HepG2 (cell line): ENCODE measurements around the gene SERPINA3. TPM values are rescaled to one million over a fixed set of nuclear protein-coding genes. Genes with fewer than 3 reads are reported as not detected.

ENCODE experiments used
- ATF7 ChIP-seq, 2 experiments: fragments of 450-650 bp in 1 of 2; sonication (generic) in 1 of 2; formaldehyde crosslinking in 1 of 2; IDR thresholded peaks; 2 replicates each; pipeline versions ENCODE4 v1.4.0 to v1.6.1; 2016 to 2020; ENCODE audit warnings: antibody characterized with exemption in 1 of 2, mild to moderate bottlenecking in 1 of 2, missing genetic modification reagents in 1 of 2
- BRD4 ChIP-seq: sonication (generic); formaldehyde crosslinking; IDR thresholded peaks from 2 replicates; pipeline ENCODE4 v1.4.0; 2020; ENCODE audit warnings: missing genetic modification reagents
- CCAR2 ChIP-seq: fragments of 200-400 bp; formaldehyde crosslinking; optimal IDR thresholded peaks from 2 replicates; pipeline ENCODE3; 2018; ENCODE audit warnings: low read depth, mild to moderate bottlenecking, low read length, moderate library complexity
- CREM ChIP-seq, 2 experiments: sonication (generic) in 1 of 2; formaldehyde crosslinking in 1 of 2; IDR thresholded peaks; 2 replicates each; pipeline versions ENCODE4 v1.4.0 to v1.6.1; 2016 to 2020; ENCODE audit warnings: antibody characterized with exemption in 1 of 2, mild to moderate bottlenecking in 1 of 2, missing genetic modification reagents in 1 of 2
- MEIS1 ChIP-seq: sonication (generic); formaldehyde crosslinking; IDR thresholded peaks from 2 replicates; pipeline ENCODE4 v1.9.0; 2021; ENCODE audit warnings: mild to moderate bottlenecking, missing genetic modification reagents, moderate library complexity, borderline replicate concordance
- REL ChIP-seq: sonication (generic); formaldehyde crosslinking; conservative IDR thresholded peaks from 2 replicates; pipeline ENCODE4 v1.8.0; 2022; ENCODE audit warnings: mild to moderate bottlenecking, missing genetic modification reagents, moderate library complexity
- SRSF9 ChIP-seq: fragments of 200-400 bp; formaldehyde crosslinking; IDR thresholded peaks from 2 replicates; pipeline ENCODE4 v1.6.1; 2018; ENCODE audit warnings: borderline replicate concordance, mild to moderate bottlenecking, low read depth, low read length; ENCODE audit not compliant: insufficient read depth, poor library complexity, severe bottlenecking
- TBP ChIP-seq: sonication (generic); formaldehyde crosslinking; IDR thresholded peaks from 2 replicates; pipeline ENCODE4 v1.5.0; 2020; ENCODE audit warnings: missing genetic modification reagents
- ZBTB34 ChIP-seq: sonication (generic); formaldehyde crosslinking; IDR thresholded peaks from 2 replicates; pipeline ENCODE4 v1.8.0; 2022; ENCODE audit warnings: mild to moderate bottlenecking, missing genetic modification reagents
- ZFP36L1 ChIP-seq: sonication (generic); formaldehyde crosslinking; IDR thresholded peaks from 2 replicates; pipeline ENCODE4 v1.8.0; 2022; ENCODE audit warnings: mild to moderate bottlenecking, missing genetic modification reagents, moderate library complexity
- ZFP37 ChIP-seq: sonication (generic); formaldehyde crosslinking; IDR thresholded peaks from 2 replicates; pipeline ENCODE4 v1.4.0; 2020; ENCODE audit warnings: missing genetic modification reagents, borderline replicate concordance
- ZNF329 ChIP-seq: sonication (generic); formaldehyde crosslinking; IDR thresholded peaks from 2 replicates; pipeline ENCODE4 v1.9.0; 2021; ENCODE audit warnings: low read depth, mild to moderate bottlenecking, missing genetic modification reagents
- ZNF446 ChIP-seq: sonication (generic); formaldehyde crosslinking; IDR thresholded peaks from 2 replicates; pipeline ENCODE4 v1.5.0; 2020; ENCODE audit warnings: mild to moderate bottlenecking, missing genetic modification reagents
- ZNF552 ChIP-seq: sonication (generic); formaldehyde crosslinking; IDR thresholded peaks from 2 replicates; pipeline ENCODE4 v1.9.0; 2022; ENCODE audit warnings: missing genetic modification reagents, mild to moderate bottlenecking, borderline replicate concordance
- ZNF574 ChIP-seq: sonication (generic); formaldehyde crosslinking; IDR thresholded peaks from 2 replicates; pipeline ENCODE4 v1.4.0; 2020; ENCODE audit warnings: missing genetic modification reagents
- ZNF747 ChIP-seq: sonication (generic); formaldehyde crosslinking; IDR thresholded peaks from 2 replicates; pipeline ENCODE4 v1.8.1; 2023; ENCODE audit warnings: missing genetic modification reagents, mild to moderate bottlenecking, borderline replicate concordance
- ZNF766 ChIP-seq: sonication (generic); formaldehyde crosslinking; IDR thresholded peaks from 2 replicates; pipeline ENCODE4 v1.5.0; 2020; ENCODE audit warnings: missing genetic modification reagents, borderline replicate concordance
- ZNF788 ChIP-seq: sonication (generic); formaldehyde crosslinking; IDR thresholded peaks from 2 replicates; pipeline ENCODE4 v1.5.0; 2020; ENCODE audit warnings: mild to moderate bottlenecking, missing genetic modification reagents, borderline replicate concordance
- ZNF83 ChIP-seq: sonication (generic); formaldehyde crosslinking; IDR thresholded peaks from 2 replicates; pipeline ENCODE4 v1.4.0; 2020; ENCODE audit warnings: missing genetic modification reagents, mild to moderate bottlenecking, borderline replicate concordance
- polyA plus RNA-seq, 8 experiments: library from polyadenylated mRNA; depleted of rRNA in 3 of 8; stranded (reverse) in 7 of 8; unstranded in 1 of 8; fragments of >200 nt; fragmentation: Illumina TruSeq in 4 of 8; extraction: Trizol in 4 of 8; gene quantifications; 2 replicates each; pipeline versions ENCODE4 v1.2.1 to v1.2.3, GENCODE V29; 2011 to 2016; ENCODE audit warnings: low read depth in 4 of 8, missing spikeins in 1 of 8, mixed read lengths in 1 of 8; ENCODE audit not compliant: insufficient read depth in 1 of 8
- total RNA-seq, 5 experiments: library from RNA; depleted of rRNA; stranded (reverse); fragments of >200 nt; fragmentation: Illumina TruSeq; extraction: Trizol; gene quantifications; 2 replicates each; pipeline ENCODE4 v1.2.3, GENCODE V29; 2016; ENCODE audit warnings: low read depth in 1 of 5
- TF ChIP-seq, protein P1 (sequence below): sonication (generic); formaldehyde crosslinking; IDR thresholded peaks from 2 replicates; pipeline ENCODE4 v1.5.1; 2020; ENCODE audit warnings: missing genetic modification reagents, mild to moderate bottlenecking, borderline replicate concordance
- TF ChIP-seq, protein P2 (sequence below): fragments of 450-650 bp; IDR thresholded peaks from 2 replicates; pipeline ENCODE4 v1.6.1; 2017
- TF ChIP-seq, protein P3 (sequence below): sonication (generic); formaldehyde crosslinking; IDR thresholded peaks from 2 replicates; pipeline ENCODE4 v1.5.0; 2020; ENCODE audit warnings: mild to moderate bottlenecking, missing genetic modification reagents, moderate library complexity

Gene SERPINA3
- total and polyA plus RNA-seq, 2 of the 13 experiments (the other 11 are each of a cell fraction or from before 2014, with no cell fraction given): 825 to 2,200 TPM

DNA sequence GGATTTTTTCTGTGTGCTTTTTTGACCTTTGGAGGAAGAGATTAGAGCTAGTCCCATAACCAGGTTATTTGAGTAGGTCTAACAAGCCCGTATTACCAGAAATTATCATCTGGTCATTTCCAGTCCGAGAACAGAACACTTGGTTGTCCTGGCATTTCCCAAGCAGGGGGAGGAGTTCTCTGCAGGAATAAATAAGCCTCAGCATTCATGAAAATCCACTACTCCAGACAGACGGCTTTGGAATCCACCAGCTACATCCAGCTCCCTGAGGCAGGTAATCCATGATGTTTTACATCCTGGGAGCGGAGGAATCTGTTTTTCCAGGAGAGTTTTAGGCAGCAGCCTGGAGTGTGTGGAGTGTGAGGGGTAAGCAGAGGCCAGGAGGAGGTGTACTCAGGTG lies at the start of gene SERPINA3 (continued):
- TF ChIP-seq ZNF574 (CRISPR knock-in tag): no peak
- TF ChIP-seq, protein P1, sequence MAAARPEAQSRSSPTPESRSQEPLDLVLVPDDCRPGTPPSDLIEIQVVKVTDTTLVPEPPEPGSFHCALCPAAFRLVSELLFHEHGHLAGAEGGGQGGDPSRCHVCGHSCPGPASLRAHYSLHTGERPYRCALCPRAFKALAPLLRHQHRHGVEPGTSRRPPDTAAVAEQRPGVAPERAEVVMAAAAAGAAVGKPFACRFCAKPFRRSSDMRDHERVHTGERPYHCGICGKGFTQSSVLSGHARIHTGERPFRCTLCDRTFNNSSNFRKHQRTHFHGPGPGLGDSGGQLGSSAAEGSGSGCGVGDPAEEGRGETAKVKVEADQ (CRISPR knock-in tag): no peak
- no peak; the same call in 1 of the 2 replicates for TF ChIP-seq CREM (IDR thresholded peaks at IDR 0.05)
- TF ChIP-seq CREM (CRISPR knock-in tag; IDR thresholded peaks at IDR 0.05): no peak
- TF ChIP-seq SRSF9: no peak
- TF ChIP-seq CCAR2: no peak
- no peak for TF ChIP-seq TBP (CRISPR knock-in tag)
- no peak for TF ChIP-seq ZNF788 (CRISPR knock-in tag)
- no peak for TF ChIP-seq MEIS1 (CRISPR knock-in tag)
- no peak for TF ChIP-seq ZNF747 (CRISPR knock-in tag)
- no peak for TF ChIP-seq BRD4 (CRISPR knock-in tag)
- TF ChIP-seq, protein P2, sequence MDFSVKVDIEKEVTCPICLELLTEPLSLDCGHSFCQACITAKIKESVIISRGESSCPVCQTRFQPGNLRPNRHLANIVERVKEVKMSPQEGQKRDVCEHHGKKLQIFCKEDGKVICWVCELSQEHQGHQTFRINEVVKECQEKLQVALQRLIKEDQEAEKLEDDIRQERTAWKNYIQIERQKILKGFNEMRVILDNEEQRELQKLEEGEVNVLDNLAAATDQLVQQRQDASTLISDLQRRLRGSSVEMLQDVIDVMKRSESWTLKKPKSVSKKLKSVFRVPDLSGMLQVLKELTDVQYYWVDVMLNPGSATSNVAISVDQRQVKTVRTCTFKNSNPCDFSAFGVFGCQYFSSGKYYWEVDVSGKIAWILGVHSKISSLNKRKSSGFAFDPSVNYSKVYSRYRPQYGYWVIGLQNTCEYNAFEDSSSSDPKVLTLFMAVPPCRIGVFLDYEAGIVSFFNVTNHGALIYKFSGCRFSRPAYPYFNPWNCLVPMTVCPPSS: no peak
- TF ChIP-seq ZFP37 (CRISPR knock-in tag): no peak
- no peak for TF ChIP-seq ZFP36L1 (CRISPR knock-in tag)
- no peak for TF ChIP-seq ZNF446 (CRISPR knock-in tag)
- 0 out of 2 replicates have a peak, but pooled peaks have one; percentile 62 for TF ChIP-seq ZBTB34 (CRISPR knock-in tag)
- no peak for TF ChIP-seq ZNF83 (CRISPR knock-in tag)
- TF ChIP-seq ZNF552 (CRISPR knock-in tag): no peak
- no peak for TF ChIP-seq ATF7 (IDR thresholded peaks at IDR 0.05)
- no peak for TF ChIP-seq ATF7 (CRISPR knock-in tag; IDR thresholded peaks at IDR 0.05)
- TF ChIP-seq ZNF766 (CRISPR knock-in tag): no peak
- TF ChIP-seq REL (CRISPR knock-in tag): no peak
- TF ChIP-seq, protein P3, sequence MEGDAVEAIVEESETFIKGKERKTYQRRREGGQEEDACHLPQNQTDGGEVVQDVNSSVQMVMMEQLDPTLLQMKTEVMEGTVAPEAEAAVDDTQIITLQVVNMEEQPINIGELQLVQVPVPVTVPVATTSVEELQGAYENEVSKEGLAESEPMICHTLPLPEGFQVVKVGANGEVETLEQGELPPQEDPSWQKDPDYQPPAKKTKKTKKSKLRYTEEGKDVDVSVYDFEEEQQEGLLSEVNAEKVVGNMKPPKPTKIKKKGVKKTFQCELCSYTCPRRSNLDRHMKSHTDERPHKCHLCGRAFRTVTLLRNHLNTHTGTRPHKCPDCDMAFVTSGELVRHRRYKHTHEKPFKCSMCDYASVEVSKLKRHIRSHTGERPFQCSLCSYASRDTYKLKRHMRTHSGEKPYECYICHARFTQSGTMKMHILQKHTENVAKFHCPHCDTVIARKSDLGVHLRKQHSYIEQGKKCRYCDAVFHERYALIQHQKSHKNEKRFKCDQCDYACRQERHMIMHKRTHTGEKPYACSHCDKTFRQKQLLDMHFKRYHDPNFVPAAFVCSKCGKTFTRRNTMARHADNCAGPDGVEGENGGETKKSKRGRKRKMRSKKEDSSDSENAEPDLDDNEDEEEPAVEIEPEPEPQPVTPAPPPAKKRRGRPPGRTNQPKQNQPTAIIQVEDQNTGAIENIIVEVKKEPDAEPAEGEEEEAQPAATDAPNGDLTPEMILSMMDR (CRISPR knock-in tag): no peak
- no peak for TF ChIP-seq ZNF329
